ENCODE measurements around the gene HSPB7. TPM values are rescaled to one million over a fixed set of nuclear protein-coding genes. Genes with fewer than 3 reads are reported as not detected.

The HSPB7 gene
- total RNA-seq, 1 experiment from 2014 or later, result not detected

GRCh38 chr1:16011936-16012589 lies 5.8 kb downstream of the HSPB7 start:
- intact Hi-C loops (cut with micrococcal nuclease; ENCODE audit: unreplicated experiment), result no loop called here
- no peaks in the 10 kb centered on the region for H3K27me3 Mint-ChIP-seq (ENCODE audit: insufficient read depth, unreplicated experiment)
- POLR2A ChIA-PET, result no interaction called here

GRCh38 chr1:16010837-16011236 lies 7.0 kb downstream of the HSPB7 start:
- H3K36me3 ChIP-seq (ENCODE audit: control insufficient read depth, insufficient read depth, low read length), result no peaks in the 10 kb centered on the region
- no TSS peak for BruUV-seq (replicated peaks)
- Mint-ChIP-seq H3K27me3 (ENCODE audit: insufficient read depth, unreplicated experiment) (no peaks in the 10 kb centered on the region), H3K27ac (ENCODE audit: unreplicated experiment) (no peak overlapping the region), H3K4me1 (ENCODE audit: low read depth, unreplicated experiment) (no peaks in the 10 kb centered on the region), H3K36me3 (ENCODE audit: insufficient read depth, unreplicated experiment) (no peaks in the 10 kb centered on the region), H3K4me3 (ENCODE audit: unreplicated experiment) (no peak overlapping the region), H3K9me3 (ENCODE audit: unreplicated experiment) (no peaks in the 10 kb centered on the region)
- no peak for DNase-seq
- no peak for TF ChIP-seq CTCF (IDR thresholded peaks at IDR 0.05; ENCODE audit: insufficient read depth in 1 of 2, low read depth in 1 of 2, low read length in 1 of 2, severe bottlenecking in 1 of 2, unreplicated experiment in 1 of 2)
- no peaks in the 10 kb centered on the region for H3K27me3 ChIP-seq (replicated peaks; ENCODE audit: control insufficient read depth, insufficient read depth, low read length)
- no peaks in the 10 kb centered on the region for H3K9me3 ChIP-seq
- no peaks in the 10 kb centered on the region for H3K4me1 ChIP-seq
- intact Hi-C loops (cut with micrococcal nuclease; ENCODE audit: unreplicated experiment), result no loop called here
- POLR2A ChIA-PET, result no interaction called here
- H3K4me3 ChIP-seq (ENCODE audit: low read depth, low read length), result no peak overlapping the region
- CTCF ChIA-PET, result interaction anchor here (0.6 to 1.5 kb wide), 2 partner anchors 45 to 84 kb away, joined by 4 read pairs; no protein-coding TSS in a partner anchor

More at GRCh38 chr1:16011936-16012589, 5.8 kb downstream of the HSPB7 start:
- Mint-ChIP-seq H3K4me1 (ENCODE audit: low read depth, unreplicated experiment) (no peaks in the 10 kb centered on the region), H3K36me3 (ENCODE audit: insufficient read depth, unreplicated experiment) (no peaks in the 10 kb centered on the region), H3K4me3 (ENCODE audit: unreplicated experiment) (no peak overlapping the region), H3K27ac (ENCODE audit: unreplicated experiment) (no peak overlapping the region), H3K9me3 (ENCODE audit: unreplicated experiment) (no peaks in the 10 kb centered on the region)
- Histone ChIP-seq H3K27me3 (replicated peaks; ENCODE audit: control insufficient read depth, insufficient read depth, low read length) (no peaks in the 10 kb centered on the region), H3K4me3 (ENCODE audit: low read depth, low read length) (no peak overlapping the region), H3K4me1 (no peaks in the 10 kb centered on the region), H3K9me3 (no peaks in the 10 kb centered on the region), H3K36me3 (ENCODE audit: control insufficient read depth, insufficient read depth, low read length) (no peaks in the 10 kb centered on the region)
- TF ChIP-seq CTCF (IDR thresholded peaks at IDR 0.05; ENCODE audit: insufficient read depth in 1 of 2, low read depth in 1 of 2, low read length in 1 of 2, severe bottlenecking in 1 of 2, unreplicated experiment in 1 of 2), result no peak
- no TSS peak for BruUV-seq (replicated peaks)
- CTCF ChIA-PET, result no interaction called here
- DNase-seq, result no peak

- Mint-ChIP-seq H3K4me3 (ENCODE audit: unreplicated experiment) (no peak overlapping the region), H3K27ac (ENCODE audit: unreplicated experiment) (no peak overlapping the region), H3K36me3 (ENCODE audit: insufficient read depth, unreplicated experiment) (no peaks in the 10 kb centered on the region), H3K27me3 (ENCODE audit: insufficient read depth, unreplicated experiment) (no peaks in the 10 kb centered on the region), H3K4me1 (ENCODE audit: low read depth, unreplicated experiment) (no peaks in the 10 kb centered on the region), H3K9me3 (ENCODE audit: unreplicated experiment) (no peaks in the 10 kb centered on the region)
- POLR2A ChIA-PET, result no interaction called here
- DNase-seq, result no peak
- no peaks in the 10 kb centered on the region for H3K4me1 ChIP-seq
- intact Hi-C loops (cut with micrococcal nuclease; ENCODE audit: unreplicated experiment), result loop anchor here (1.0 to 2.0 kb wide), 2 partner anchors 23 to 47 kb away; no protein-coding TSS in a partner anchor
- TF ChIP-seq CTCF (IDR thresholded peaks at IDR 0.05; ENCODE audit: insufficient read depth in 1 of 2, low read depth in 1 of 2, low read length in 1 of 2, severe bottlenecking in 1 of 2, unreplicated experiment in 1 of 2), result no peak
- CTCF ChIA-PET, result interaction anchor here (1.1 to 1.5 kb wide), 2 partner anchors 29 to 47 kb away, joined by 3 to 4 read pairs; no protein-coding TSS in a partner anchor
- no peaks in the 10 kb centered on the region for H3K9me3 ChIP-seq
- no peaks in the 10 kb centered on the region for H3K27me3 ChIP-seq (replicated peaks; ENCODE audit: control insufficient read depth, insufficient read depth, low read length)
- H3K4me3 ChIP-seq (ENCODE audit: low read depth, low read length), result no peak overlapping the region
- BruUV-seq (replicated peaks), result no TSS peak
- H3K36me3 ChIP-seq (ENCODE audit: control insufficient read depth, insufficient read depth, low read length), result no peaks in the 10 kb centered on the region
These were observed 8.2 kb downstream of the HSPB7 start for GRCh38 chr1:16009678-16010077.
